Pancreas (tissue), 10 donors: Measurements from ENCODE around the gene ZNF853. TPM values are rescaled to one million over a fixed set of nuclear protein-coding genes. Genes with fewer than 3 reads are reported as not detected.
"Not testable (repeated sequence)": the region's sequence is repeated elsewhere in the genome, so short reads cannot be mapped to it uniquely, and the experiment has no call there.

Source experiments
- ATAC-seq, 4 donors: fragments of 200-7000 bp; cut with Tn5 transposase; one replicate each; pipeline versions ENCODE4 v1.8.0 to v1.9.1; 2020; ENCODE audit warnings: mild to moderate bottlenecking in 4 of 4, moderate library complexity in 4 of 4
- DNase-seq, 6 donors: peaks; one replicate each; pipeline ENCODE4 v3.0.0-alpha.2; 2020
- FAIRE-seq: peaks from 2 replicates; lab custom pipeline; 2012; peaks lifted over from hg19 to GRCh38; lab: Jason Lieb, UNC
- H3K27ac ChIP-seq, 4 donors: fragments of 200-600 bp; sonication (generic); 1 replicate in 3 of 4; 2 replicates in 1 of 4; pipeline versions ENCODE4 v1.5.0 to v1.8.0; 2020
- H3K27me3 ChIP-seq, 4 donors: fragments of 200-600 bp; one replicate each; pipeline ENCODE4 v1.8.0; 2021
- H3K36me3 ChIP-seq, 3 donors: fragments of 200-600 bp; sonication (generic) in 1 of 3; one replicate each; pipeline versions ENCODE4 v1.5.0 to v1.8.0; 2020 to 2021
- H3K4me1 ChIP-seq, 3 donors: fragments of 200-600 bp; one replicate each; pipeline ENCODE4 v1.8.0; 2021
- H3K4me3 ChIP-seq, 4 donors: fragments of 200-600 bp; sonication (generic) in 2 of 4; one replicate each; pipeline versions ENCODE4 v1.5.0 to v1.8.0; 2020 to 2021
- H3K9me3 ChIP-seq, 4 donors: fragments of 200-600 bp; one replicate each; pipeline ENCODE4 v1.8.0; 2021
- WGBS, 2 donors: extraction: QIAGEN DNeasy Blood & Tissue Kit; methylation state at CpG; one replicate each; pipeline ENCODE4 v1.1.7; 2013; 5-methylcytosine and 5-hydroxymethylcytosine counted together
- intact Hi-C, 3 donors: fragments of 100-400 bp; cut with DNase I; formaldehyde crosslinking; loops; one replicate each; pipeline versions ENCODE4 v1.11.1 to v1.14.2; 2022
- polyA plus RNA-seq, 2 donors: library from polyadenylated mRNA; stranded (reverse); fragments of 200-250 nt; gene quantifications; one replicate each; pipeline ENCODE4 v1.2.3, GENCODE V29; 2013
- total RNA-seq, 6 donors: library from RNA; stranded (reverse); fragmentation: NEBNext Ultra II Directional in 4 of 6; extraction: Animal tissue kit (Norgen Biotek cat#: 25700) in 4 of 6; gene quantifications; one replicate each; pipeline versions ENCODE4 v1.2.1 to v1.2.4, GENCODE V29; 2021 to 2023
- TF ChIP-seq, protein P1 (sequence below), 4 donors: fragments of 200-600 bp; sonication (generic) in 3 of 4; IDR thresholded peaks; one replicate each; pipeline versions ENCODE4 v1.5.0 to v1.8.0; 2021; ENCODE audit warnings: antibody characterized with exemption in 4 of 4
- donor health status: healthy with polysubstance abuse.
- donor health status: DM: no; HTN: no; CAD: no; lungs with moderate emphysema.
- donor health status: DM: no; HTN: no; CAD: no.
- donor health status: control.
- donor health status: control.
- donor health status: Bipolar disorder and iron deficiency.
- donor health status: DM: yes; HTN: yes; CAD: no.
- donor health status: DM: no; HTN: no; CAD: no.
- donor health status: DM: no; HTN: no; CAD: no.
- donor health status: DM: yes; HTN: yes; CAD: no.

Gene ZNF853
- total and polyA plus RNA-seq, 8 donors = 1.6 to 7.8 (median 5.1) TPM

DNA sequence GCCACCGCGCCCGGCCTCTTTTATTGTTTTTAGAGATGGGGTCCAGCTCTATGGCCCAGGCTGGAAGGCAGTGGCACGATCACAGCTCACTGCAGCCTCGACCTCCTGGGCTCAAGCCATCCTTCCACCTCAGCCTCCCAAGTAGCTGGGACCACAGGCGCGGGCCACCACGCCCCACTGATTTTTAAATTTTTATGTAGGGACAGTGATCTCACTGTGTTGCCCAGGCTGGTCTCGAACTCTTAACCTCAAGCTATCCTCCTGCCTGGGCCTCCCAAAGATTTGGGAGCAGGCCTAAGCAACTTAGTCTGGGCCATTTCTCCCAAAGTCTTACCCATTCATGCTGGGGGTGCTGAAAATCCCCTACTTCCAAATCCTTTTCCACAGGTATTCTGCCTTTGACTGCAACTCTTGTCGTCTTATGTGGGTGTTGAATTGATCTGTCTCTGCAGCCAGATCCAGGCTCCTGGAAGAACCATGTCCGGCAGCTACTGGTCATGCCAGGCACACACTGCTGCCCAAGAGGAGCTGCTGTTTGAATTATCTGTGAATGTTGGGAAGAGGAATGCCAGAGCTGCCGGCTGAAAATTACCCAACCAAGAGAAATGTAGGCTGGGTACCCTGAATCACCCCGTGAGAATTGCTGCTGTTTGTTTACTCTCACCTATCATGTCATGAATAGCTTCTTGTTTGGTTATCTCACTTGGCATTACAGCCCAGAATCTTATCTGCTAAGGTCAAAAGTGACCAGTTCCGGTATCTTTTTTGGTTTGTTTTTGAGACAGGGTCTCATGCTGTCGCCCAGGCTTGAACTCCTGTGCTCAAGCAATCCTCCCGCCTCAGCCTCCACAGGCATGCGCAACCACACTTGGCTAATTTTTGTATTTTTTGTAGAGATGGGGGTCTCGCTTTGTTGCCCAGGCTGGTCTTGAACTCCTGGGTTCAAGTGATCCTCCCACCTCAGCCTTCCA, 37.0 kb upstream of the ZNF853 start:
- Histone ChIP-seq H3K27me3 (no peaks in the 10 kb centered on the region), H3K27ac (peak overlapping the region in 3 of 4 donors; percentile 79 to 88 (median 88)), H3K4me3 (peak overlapping the region in 3 of 4 donors; percentile 64 to 76 (median 74)), H3K9me3 (no peaks in the 10 kb centered on the region), H3K36me3 (peaks cover 0 to 10% (median 5%) of the 10 kb centered on the region in 3 donors), H3K4me1 (peaks cover 0 to 4% (median 0%) of the 10 kb centered on the region in 3 donors)
- ATAC-seq = no peak
- peak in 1 of 6 donors; percentile 20 for DNase-seq
- intact Hi-C loops = no loop called here
- TF ChIP-seq, protein P1, sequence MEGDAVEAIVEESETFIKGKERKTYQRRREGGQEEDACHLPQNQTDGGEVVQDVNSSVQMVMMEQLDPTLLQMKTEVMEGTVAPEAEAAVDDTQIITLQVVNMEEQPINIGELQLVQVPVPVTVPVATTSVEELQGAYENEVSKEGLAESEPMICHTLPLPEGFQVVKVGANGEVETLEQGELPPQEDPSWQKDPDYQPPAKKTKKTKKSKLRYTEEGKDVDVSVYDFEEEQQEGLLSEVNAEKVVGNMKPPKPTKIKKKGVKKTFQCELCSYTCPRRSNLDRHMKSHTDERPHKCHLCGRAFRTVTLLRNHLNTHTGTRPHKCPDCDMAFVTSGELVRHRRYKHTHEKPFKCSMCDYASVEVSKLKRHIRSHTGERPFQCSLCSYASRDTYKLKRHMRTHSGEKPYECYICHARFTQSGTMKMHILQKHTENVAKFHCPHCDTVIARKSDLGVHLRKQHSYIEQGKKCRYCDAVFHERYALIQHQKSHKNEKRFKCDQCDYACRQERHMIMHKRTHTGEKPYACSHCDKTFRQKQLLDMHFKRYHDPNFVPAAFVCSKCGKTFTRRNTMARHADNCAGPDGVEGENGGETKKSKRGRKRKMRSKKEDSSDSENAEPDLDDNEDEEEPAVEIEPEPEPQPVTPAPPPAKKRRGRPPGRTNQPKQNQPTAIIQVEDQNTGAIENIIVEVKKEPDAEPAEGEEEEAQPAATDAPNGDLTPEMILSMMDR (IDR thresholded peaks at IDR 0.05) = no peak
- WGBS, 2 donors = 72 to 75% methylated on average over 18 of the region's 18 CpGs
- no peak for FAIRE-seq

DNA sequence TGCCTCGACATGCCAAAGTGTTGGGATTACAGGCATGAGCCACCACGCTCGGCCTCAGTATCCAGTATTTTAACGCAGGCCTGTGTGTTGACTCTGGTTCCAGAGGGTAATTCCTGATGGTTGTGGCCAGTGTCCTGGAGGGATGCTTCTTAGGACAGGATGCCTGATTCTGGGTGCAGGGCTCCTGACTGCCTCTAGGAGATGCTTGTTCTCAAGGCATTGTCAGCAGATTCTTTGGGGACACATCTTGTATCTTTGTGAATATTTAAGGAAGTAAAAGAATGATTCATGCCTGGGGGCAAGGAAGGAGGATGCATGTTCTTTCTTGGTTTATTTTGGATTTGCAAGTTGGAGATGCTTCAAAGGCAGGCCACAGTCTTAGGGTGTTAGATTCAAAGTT, 36.0 kb upstream of the ZNF853 start:
- intact Hi-C loops = no loop called here
- FAIRE-seq = no peak

DNA sequence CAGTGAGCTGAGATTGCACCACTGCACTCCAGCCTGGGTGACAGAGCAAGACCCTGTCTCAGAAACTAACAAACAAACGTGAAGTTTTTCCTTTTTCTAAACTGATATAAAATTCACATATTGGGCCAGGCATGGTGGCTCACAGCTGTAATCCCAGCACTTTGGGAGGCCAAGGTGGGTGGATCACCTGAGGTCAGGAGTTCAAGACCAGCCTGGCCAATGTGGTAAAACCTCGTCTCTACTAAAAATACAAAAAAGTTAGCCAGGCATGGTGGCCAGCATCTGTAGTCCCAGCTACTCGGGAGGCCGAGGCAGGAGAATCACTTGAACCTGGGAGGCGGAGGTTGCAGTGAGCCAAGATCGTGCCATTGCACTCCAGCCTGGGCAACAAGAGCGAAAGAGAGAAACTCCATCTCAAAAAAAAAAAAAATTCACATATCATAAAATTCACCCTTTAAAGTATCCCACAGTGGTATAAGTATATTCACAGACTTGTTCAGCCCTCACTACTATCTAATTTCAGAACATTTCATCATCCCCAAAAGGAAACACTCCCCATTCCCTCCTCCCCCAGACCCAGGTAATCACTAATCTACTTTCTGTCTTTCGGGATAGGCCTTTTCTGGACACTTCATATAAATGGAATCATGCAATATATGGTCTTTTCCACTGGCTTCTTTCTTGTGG, 29.5 kb upstream of the ZNF853 start:
- DNase-seq = peak in 1 of 6 donors; percentile 1
- intact Hi-C loops, H3K27ac ChIP-seq, H3K9me3 ChIP-seq, FAIRE-seq, ATAC-seq, H3K4me3 ChIP-seq, H3K27me3 ChIP-seq, H3K4me1 ChIP-seq: not testable (repeated sequence)
- 89 to 91% methylated on average over 8 of the region's 8 CpGs for WGBS, 2 donors
- peaks cover 0 to 21% (median 12%) of the 10 kb centered on the region in 3 donors for H3K36me3 ChIP-seq

More for the DNA sequence above, 36.0 kb upstream of the ZNF853 start:
- Histone ChIP-seq H3K9me3 (no peaks in the 10 kb centered on the region), H3K36me3 (peaks cover 0 to 15% (median 5%) of the 10 kb centered on the region in 3 donors), H3K4me1 (peaks cover 0 to 4% (median 0%) of the 10 kb centered on the region in 3 donors), H3K27me3 (no peaks in the 10 kb centered on the region), H3K27ac (no peak overlapping the region), H3K4me3 (no peak overlapping the region)
- WGBS, 2 donors = 89 to 91% methylated on average over 4 of the region's 4 CpGs
- DNase-seq = no peak
- no peak for ATAC-seq
- TF ChIP-seq, protein P1 (IDR thresholded peaks at IDR 0.05) = no peak

DNA sequence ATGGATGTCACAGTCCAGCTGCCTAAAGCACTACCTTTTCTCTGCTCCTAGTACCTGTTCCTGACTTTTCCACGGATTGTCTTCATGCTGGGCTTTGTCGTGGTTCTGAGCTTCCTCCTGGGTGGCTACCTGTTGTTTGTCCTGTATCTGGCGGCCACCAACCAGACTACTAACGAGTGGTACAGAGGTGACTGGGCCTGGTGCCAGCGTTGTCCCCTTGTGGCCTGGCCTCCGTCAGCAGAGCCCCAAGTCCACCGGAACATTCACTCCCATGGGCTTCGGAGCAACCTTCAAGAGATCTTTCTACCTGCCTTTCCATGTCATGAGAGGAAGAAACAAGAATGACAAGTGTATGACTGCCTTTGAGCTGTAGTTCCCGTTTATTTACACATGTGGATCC, 26.8 kb upstream of the ZNF853 start:
- H3K36me3 ChIP-seq = peaks cover 0 to 17% (median 6%) of the 10 kb centered on the region in 3 donors
- H3K27ac ChIP-seq = no peak overlapping the region
- peaks cover 0 to 9% (median 0%) of the 10 kb centered on the region in 3 donors for H3K4me1 ChIP-seq
- FAIRE-seq (no peak), DNase-seq (no peak), ATAC-seq (no peak)
- TF ChIP-seq, protein P1 (IDR thresholded peaks at IDR 0.05) = no peak
- no peak overlapping the region for H3K4me3 ChIP-seq
- 78 to 89% methylated on average over 9 of the region's 9 CpGs for WGBS, 2 donors
- H3K27me3 ChIP-seq = no peaks in the 10 kb centered on the region
- intact Hi-C loops = no loop called here
- H3K9me3 ChIP-seq = no peaks in the 10 kb centered on the region

DNA sequence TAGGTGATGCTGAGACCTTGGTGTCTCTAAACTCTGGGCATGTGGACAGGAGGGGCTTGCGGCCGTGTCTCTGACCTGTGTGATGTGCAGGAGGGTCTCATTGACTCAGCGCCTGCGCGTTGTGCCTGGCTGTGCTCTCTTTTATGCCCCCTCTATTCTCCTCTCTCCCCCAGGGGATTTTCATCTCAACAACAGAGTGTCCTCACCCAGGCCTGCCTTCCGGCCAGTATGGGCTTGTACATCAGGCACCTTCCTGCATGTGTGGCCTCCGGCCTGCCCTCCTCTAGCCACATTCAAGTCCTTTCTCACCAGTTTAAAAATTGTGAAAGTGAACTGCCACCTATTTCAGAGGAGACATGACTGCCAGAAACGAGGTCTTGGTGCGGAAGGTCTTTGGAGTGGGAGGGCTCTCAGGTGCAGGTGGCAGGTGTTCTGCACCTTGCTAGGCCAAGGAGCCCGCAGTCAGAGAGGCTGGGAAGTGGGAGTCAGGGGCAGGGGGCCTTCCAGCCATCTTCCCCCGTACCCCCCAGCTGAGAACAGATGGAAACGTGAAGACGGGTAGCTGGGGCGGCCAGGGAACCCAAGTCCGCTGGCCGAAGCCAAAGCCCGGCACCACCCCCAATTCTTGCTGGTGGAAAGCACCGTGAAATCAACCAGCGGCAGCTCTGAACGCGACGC, 26.1 kb upstream of the ZNF853 start:
- 38 to 51% methylated on average over 16 to 22 of the region's 22 CpGs for WGBS, 2 donors
- no peak for DNase-seq
- Histone ChIP-seq H3K4me3 (peak overlapping the region; percentile 64 to 99 (median 82)), H3K4me1 (peaks cover 0 to 9% (median 0%) of the 10 kb centered on the region in 3 donors), H3K27me3 (no peaks in the 10 kb centered on the region), H3K27ac (peak overlapping the region in 3 of 4 donors; percentile 22 to 84 (median 75)), H3K9me3 (no peaks in the 10 kb centered on the region), H3K36me3 (peaks cover 0 to 18% (median 6%) of the 10 kb centered on the region in 3 donors)
- intact Hi-C loops = no loop called here
- no peak for ATAC-seq
- TF ChIP-seq, protein P1 (IDR thresholded peaks at IDR 0.05) = no peak
- FAIRE-seq = no peak
